ENCODE results near the gene C16orf78.

C16orf78 gene

DNA sequence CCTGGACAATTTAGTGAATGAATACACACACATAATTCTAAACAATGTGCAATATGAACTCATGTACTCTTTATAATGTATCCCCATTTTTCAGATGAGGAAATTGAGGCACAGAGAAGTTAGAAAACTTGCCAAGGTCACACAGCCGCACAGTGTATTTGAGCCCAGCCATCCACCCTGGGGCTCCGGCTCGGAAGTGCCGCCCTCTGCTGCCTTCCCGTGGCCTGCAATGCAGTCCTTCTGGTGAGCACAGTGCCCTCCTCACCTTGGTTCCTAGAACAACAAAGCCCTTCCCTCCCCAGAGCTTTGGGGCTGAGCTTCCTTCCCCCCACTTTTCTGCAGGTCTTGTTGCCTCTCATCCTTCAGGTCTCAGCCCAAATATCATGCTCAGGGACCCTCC is 63.7 kb downstream of the C16orf78 start:
- DNase-seq, result no peak

DNA sequence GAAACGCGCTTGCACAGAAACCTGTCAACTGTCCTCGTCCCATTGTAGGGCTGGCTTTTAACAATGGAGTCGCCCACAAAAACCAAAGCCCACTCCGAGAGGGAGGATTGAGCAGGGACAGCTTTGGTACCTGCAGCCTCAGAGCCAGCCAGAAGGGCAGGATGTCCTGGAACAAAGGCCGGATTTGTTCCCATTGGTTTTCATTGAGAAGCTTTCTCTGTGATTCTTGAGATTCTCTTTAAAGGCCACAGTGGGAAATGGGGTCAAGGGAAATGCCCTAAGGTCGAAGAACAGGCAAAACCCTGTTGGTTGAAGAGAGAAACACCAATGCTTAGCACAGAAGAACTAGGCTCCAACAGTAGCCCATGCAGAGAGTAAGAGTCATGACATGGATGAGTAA is 65.4 kb downstream of the C16orf78 start:
- DNase-seq, result no peak

DNA sequence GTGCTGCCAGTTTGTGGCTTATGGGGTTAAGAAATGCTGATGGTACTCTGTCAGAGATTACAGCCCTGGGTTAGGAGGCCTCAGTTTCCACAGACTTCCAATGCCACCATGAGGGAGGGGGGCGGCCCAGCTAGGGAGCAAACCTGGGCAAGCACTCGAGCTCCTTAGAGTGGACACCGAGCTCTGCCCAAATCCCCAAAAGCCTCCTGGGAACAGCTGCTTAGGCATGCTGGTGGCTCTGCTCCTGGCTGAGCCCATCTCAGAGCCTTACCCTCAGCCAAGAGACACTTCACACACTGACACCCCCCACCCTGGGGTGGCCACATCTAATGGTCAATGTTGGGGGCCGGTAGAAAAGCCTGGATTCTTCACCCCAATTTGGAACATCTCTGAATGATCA is 66.1 kb downstream of the C16orf78 start:
- DNase-seq, result no peak

DNA sequence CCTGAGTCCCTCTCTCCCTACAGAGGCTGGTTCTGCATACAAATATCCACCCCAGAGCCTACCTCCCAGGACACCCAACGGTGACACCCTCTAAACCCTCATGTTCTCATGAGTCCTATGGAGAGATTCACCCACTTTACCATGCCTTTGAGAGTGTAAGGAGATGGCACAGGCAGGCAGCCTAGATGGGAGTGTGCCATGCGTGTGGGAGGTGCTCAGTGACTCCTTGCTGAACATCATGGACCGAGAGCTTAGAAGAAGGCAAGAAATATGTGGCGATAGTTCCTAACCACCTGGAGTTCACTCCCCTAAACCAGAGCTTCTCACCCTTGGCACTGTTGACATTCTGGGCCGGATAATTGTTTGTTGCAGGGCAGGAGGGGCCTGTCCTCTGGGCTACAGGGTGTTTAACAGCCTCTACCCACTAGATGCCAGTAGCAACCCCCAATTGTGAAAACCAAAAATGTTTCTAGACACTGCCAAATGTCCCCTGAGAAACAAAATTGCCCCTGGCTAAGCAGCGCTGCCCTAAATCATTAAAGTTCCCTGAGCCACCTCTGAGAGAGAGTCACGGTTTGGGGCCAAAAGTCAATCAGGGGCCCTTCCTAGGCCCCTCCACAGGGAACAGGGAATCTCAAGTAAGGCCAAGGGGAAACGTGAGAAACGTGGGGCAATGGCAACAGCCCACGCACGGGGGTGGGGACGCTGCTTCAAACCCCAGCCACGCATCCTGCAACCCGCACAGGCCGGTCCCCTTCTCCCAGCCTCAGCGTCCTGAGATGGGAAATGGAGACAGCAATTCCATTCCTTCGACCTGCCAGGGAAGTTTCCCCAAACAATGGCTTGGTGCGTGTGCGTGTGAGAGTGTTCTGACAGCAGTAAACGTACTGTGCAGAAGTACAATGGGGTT is 66.8 kb downstream of the C16orf78 start:
- peak; percentile 14 for DNase-seq

DNA sequence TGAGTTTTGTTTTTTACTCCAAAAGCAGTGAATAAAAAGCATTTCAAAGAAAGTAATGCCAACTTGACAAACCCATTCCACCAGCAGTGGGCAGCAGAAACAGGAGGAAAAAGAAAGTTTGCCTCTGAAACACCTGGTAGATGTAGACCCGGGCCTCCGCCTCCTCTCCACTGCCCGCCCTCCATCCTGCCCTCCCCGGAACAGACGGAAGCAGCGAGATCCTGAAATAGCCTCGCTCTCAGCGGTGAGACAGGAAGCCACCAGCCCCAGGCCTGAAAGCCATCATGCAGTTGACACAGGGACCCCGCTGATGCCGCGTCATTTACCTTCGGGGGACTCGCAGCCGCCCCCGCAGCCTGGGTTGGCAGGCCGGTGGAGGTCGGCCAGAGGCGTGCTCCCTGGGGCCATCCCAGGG is 67.8 kb downstream of the C16orf78 start:
- peak; percentile 48 for DNase-seq

DNA sequence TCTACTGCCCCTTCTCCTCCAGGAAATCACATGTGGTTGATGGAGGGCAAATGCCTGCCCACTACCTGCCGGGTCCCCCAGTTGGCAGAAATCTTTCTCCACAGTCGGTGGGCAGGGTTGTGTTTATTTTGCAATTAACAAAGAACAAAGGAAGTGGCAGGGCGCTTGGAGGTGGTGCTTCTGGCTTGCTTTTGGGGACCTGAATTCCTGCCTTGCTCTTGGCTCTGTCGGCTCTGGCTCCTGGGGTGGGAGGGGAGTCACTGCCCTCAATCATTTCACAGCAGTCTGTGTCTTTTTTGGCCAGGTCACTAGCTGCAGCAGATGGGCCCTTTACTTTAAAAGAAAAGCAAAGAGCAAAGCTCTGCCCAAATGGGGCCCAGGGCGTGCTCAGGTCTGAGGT is 69.2 kb downstream of the C16orf78 start:
- peak; percentile 21 for DNase-seq

DNA sequence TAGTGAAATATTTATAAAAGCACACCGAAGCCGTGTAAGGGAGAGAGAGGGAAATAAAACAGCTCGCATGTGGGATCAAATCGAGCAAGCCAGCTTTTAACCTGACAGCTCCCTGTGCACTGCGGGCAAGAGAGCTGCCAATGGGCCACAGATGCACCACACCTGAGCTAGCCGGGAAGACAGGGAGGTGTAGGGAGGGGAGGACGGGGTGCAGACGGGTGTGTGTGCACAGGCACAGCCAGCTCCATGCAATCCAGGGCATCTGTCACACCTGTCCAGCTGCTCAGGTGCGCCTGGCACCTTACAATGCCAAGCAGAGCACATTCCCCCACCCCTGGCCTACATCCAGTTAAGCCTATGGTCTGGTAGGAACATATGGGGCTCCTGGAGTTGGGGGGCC is 70.0 kb downstream of the C16orf78 start:
- DNase-seq, result no peak

DNA sequence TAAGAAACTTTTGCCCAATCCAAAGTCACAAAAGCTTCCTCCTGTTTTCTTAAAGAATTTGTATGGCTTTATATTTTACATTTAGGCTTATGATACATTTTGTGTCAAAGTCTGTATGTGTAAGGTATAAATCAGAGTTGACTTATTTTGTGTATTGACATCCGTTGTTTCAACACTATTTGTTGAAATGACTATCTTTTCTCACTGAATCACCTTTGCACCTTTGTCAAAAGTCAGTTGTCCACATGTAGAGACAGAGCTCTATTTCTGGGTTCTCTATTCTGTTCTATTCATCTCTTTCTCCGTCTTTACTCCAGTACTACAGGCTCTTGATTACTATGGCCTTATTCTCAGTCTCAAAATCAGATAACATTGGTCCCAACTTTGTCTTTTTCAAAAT is 73.2 kb downstream of the C16orf78 start:
- DNase-seq, result no peak
